Astrocyte (in vitro differentiated cells and primary cell): Measurements from ENCODE around the gene SERPINB11. TPM values are rescaled to one million over a fixed set of nuclear protein-coding genes. Genes with fewer than 3 reads are reported as not detected.
A peak's percentile ranks its signal among the peaks of the same experiment; 100 is the strongest.
"Not testable (repeated sequence)": the region's sequence is repeated elsewhere in the genome, so short reads cannot be mapped to it uniquely, and the experiment has no call there.

Experiments
- DNase-seq: peaks from one replicate; pipeline ENCODE4 v3.0.0-alpha.2; 2010; ENCODE audit warnings: low read depth
- FAIRE-seq: peaks from 2 replicates; lab custom pipeline; 2011; peaks lifted over from hg19 to GRCh38; lab: Jason Lieb, UNC
- H2AFZ ChIP-seq: 2 replicates; pipeline ENCODE4 v1.6.0; 2012; ENCODE audit warnings: low read depth, low read length, inconsistent platforms
- H3K27ac ChIP-seq: 2 replicates; pipeline ENCODE4 v1.5.1; 2011; ENCODE audit warnings: low read depth, low read length, inconsistent platforms
- H3K27me3 ChIP-seq: 2 replicates; pipeline ENCODE4 v1.6.0; 2011; ENCODE audit warnings: low read length, inconsistent platforms; ENCODE audit not compliant: insufficient read depth
- H3K36me3 ChIP-seq: 2 replicates; pipeline ENCODE4 v1.5.1; 2011; ENCODE audit warnings: low read length, inconsistent platforms; ENCODE audit not compliant: insufficient read depth
- H3K4me1 ChIP-seq: 2 replicates; pipeline ENCODE4 v1.5.1; 2011; ENCODE audit warnings: low read length, inconsistent platforms; ENCODE audit not compliant: insufficient read depth
- H3K4me2 ChIP-seq: 2 replicates; pipeline ENCODE4 v1.6.0; 2012; ENCODE audit warnings: low read length, inconsistent platforms
- H3K4me3 ChIP-seq: 2 replicates; pipeline ENCODE4 v1.5.1; 2011; ENCODE audit warnings: low read depth, mild to moderate bottlenecking, low read length, inconsistent platforms; ENCODE audit not compliant: insufficient read depth
- H3K79me2 ChIP-seq: 2 replicates; pipeline ENCODE4 v1.6.0; 2012; ENCODE audit warnings: mild to moderate bottlenecking, low read length, inconsistent platforms; ENCODE audit not compliant: insufficient read depth
- H3K9ac ChIP-seq: 2 replicates; pipeline ENCODE4 v1.6.0; 2012; ENCODE audit warnings: mild to moderate bottlenecking, low read length, inconsistent platforms
- H3K9me3 ChIP-seq: 2 replicates; pipeline ENCODE4 v1.5.1; 2012; ENCODE audit warnings: low read depth, mild to moderate bottlenecking, low read length, inconsistent platforms; ENCODE audit not compliant: insufficient read depth
- H4K20me1 ChIP-seq: 2 replicates; pipeline ENCODE4 v1.6.0; 2012; ENCODE audit warnings: low read length, inconsistent platforms; ENCODE audit not compliant: insufficient read depth
- H3K27ac Mint-ChIP-seq: one replicate; pipeline ENCODE4 v1.8.0; 2021; ENCODE audit warnings: mild to moderate bottlenecking, mixed read lengths; ENCODE audit not compliant: unreplicated experiment
- H3K27me3 Mint-ChIP-seq: one replicate; pipeline ENCODE4 v1.8.0; 2021; ENCODE audit warnings: low read depth, mixed read lengths; ENCODE audit not compliant: unreplicated experiment
- H3K36me3 Mint-ChIP-seq: one replicate; pipeline ENCODE4 v1.8.0; 2021; ENCODE audit warnings: low read depth, mixed read lengths; ENCODE audit not compliant: unreplicated experiment
- H3K4me1 Mint-ChIP-seq: one replicate; pipeline ENCODE4 v1.8.0; 2021; ENCODE audit warnings: low read depth, mixed read lengths; ENCODE audit not compliant: unreplicated experiment
- H3K4me3 Mint-ChIP-seq: one replicate; pipeline ENCODE4 v1.8.0; 2021; ENCODE audit warnings: mild to moderate bottlenecking, moderate library complexity, mixed read lengths; ENCODE audit not compliant: unreplicated experiment
- H3K9me3 Mint-ChIP-seq: one replicate; pipeline ENCODE4 v1.8.0; 2021; ENCODE audit warnings: mild to moderate bottlenecking, mixed read lengths; ENCODE audit not compliant: unreplicated experiment
- EZH2 ChIP-seq: IDR thresholded peaks from 2 replicates; pipeline ENCODE4 v1.6.1; 2012; ENCODE audit warnings: mild to moderate bottlenecking, low read length, inconsistent platforms; ENCODE audit not compliant: insufficient read depth
- total RNA-seq: library from RNA; stranded (reverse); gene quantifications from 2 replicates; pipeline ENCODE4 v1.2.1, GENCODE V29; 2021
- TF ChIP-seq, protein P1 (sequence below): IDR thresholded peaks from 2 replicates; pipeline ENCODE4 v1.5.1; 2011; ENCODE audit warnings: low read depth, mild to moderate bottlenecking, inconsistent platforms, low read length, moderate library complexity; ENCODE audit not compliant: insufficient read depth

Gene SERPINB11
- total RNA-seq, 1 donor from 2014 or later = not detected

DNA sequence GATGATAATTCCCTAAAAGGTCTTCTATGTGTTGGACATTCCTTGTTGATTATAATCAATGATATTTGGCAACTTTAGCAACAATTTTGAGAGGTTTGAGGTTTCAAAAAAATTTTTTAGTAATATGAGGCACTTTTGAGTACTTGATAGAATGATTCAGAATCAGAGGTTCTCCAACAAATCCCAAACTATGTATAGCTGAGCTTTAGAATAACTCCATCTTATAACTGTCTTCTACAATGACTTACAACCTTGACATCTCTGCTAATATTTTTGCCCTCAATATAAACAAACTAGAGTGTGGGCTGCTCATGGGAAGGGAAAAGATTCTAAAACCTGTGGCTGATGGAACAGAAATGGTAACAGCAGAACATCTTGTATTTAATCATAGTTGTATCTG lies 50.9 kb downstream of the SERPINB11 start:
- no peaks in the 10 kb centered on the region for H3K27me3 ChIP-seq
- H3K27me3 Mint-ChIP-seq = no peaks in the 10 kb centered on the region
- H3K79me2 ChIP-seq = no peaks in the 10 kb centered on the region
- no peaks in the 10 kb centered on the region for H3K9me3 ChIP-seq
- H2AFZ ChIP-seq = no peak overlapping the region
- H3K36me3 Mint-ChIP-seq = no peaks in the 10 kb centered on the region
- H3K4me1 ChIP-seq = no peaks in the 10 kb centered on the region
- no peak overlapping the region for H3K4me2 ChIP-seq
- FAIRE-seq (no peak), DNase-seq (peak; percentile 13)
- TF ChIP-seq, protein P1, sequence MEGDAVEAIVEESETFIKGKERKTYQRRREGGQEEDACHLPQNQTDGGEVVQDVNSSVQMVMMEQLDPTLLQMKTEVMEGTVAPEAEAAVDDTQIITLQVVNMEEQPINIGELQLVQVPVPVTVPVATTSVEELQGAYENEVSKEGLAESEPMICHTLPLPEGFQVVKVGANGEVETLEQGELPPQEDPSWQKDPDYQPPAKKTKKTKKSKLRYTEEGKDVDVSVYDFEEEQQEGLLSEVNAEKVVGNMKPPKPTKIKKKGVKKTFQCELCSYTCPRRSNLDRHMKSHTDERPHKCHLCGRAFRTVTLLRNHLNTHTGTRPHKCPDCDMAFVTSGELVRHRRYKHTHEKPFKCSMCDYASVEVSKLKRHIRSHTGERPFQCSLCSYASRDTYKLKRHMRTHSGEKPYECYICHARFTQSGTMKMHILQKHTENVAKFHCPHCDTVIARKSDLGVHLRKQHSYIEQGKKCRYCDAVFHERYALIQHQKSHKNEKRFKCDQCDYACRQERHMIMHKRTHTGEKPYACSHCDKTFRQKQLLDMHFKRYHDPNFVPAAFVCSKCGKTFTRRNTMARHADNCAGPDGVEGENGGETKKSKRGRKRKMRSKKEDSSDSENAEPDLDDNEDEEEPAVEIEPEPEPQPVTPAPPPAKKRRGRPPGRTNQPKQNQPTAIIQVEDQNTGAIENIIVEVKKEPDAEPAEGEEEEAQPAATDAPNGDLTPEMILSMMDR = no peak
- TF ChIP-seq EZH2 = no peak
- H3K9me3 Mint-ChIP-seq = no peaks in the 10 kb centered on the region
- H3K27ac ChIP-seq = no peak overlapping the region
- no peak overlapping the region for H3K4me3 ChIP-seq
- H3K9ac ChIP-seq = no peak overlapping the region
- H3K4me1 Mint-ChIP-seq = no peaks in the 10 kb centered on the region
- H3K36me3 ChIP-seq = no peaks in the 10 kb centered on the region
- no peaks in the 10 kb centered on the region for H4K20me1 ChIP-seq
- no peak overlapping the region for H3K4me3 Mint-ChIP-seq
- no peak overlapping the region for H3K27ac Mint-ChIP-seq

DNA sequence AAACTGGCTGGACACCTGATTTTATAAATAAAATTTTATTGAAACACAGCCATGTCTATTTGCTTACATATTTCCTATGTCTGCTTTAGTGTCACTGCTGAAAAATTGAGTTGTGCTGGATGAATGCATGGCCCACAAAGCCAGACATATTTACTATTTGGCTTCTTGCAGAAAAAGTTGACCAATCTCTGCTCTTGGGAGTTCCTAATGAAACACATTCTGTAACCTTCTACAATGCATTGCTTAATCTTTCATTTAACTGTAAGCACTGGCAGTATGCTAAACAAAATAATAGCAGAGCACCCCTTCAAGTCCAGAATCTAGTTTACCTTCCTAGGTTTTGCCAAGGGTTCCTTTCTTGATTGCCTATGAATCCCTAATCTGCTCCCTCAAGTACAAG lies 54.8 kb downstream of the SERPINB11 start:
- H3K36me3 Mint-ChIP-seq = peaks cover 6% of the 10 kb centered on the region

DNA sequence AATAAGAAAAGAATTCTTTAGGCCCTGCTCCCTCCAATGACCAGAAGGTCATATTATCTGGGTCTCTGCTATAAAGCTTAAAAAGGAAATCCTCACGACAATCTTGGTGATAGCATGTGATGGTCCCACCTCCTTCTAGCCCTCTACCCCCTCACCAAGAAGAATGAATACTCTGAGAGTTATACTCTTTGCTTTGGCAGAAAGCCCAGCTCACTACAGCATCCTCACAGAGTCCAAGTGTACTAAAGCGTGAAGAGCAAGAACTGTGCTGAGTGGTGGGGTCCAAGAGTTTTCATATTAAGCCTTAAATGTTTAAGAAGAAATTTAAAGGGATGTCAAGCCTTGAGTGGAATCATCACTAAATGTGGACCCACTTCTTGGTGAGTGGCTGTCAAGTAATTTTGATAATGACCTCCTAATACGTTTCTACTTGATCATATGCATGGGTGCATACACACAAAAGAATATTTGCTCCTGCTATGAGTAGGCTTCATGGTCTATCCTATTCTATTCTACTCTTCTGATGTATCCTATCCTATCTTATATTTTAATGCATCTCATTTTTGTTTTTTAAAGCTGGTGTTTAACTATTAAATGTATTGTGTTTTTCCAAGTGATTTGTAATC lies 56.0 kb downstream of the SERPINB11 start:
- FAIRE-seq (no peak), DNase-seq (peak; percentile 8)
- H3K79me2 ChIP-seq = no peaks in the 10 kb centered on the region
- no peaks in the 10 kb centered on the region for H3K27me3 ChIP-seq
- no peak overlapping the region for H3K27ac ChIP-seq
- H4K20me1 ChIP-seq = no peaks in the 10 kb centered on the region
- Mint-ChIP-seq H3K27ac (no peak overlapping the region), H3K4me3 (no peak overlapping the region), H3K9me3 (peaks cover 13% of the 10 kb centered on the region), H3K27me3 (no peaks in the 10 kb centered on the region), H3K4me1 (no peaks in the 10 kb centered on the region), H3K36me3 (peaks cover 6% of the 10 kb centered on the region)
- TF ChIP-seq, protein P1 = no peak
- no peak for TF ChIP-seq EZH2
- H3K4me3 ChIP-seq = no peak overlapping the region
- H3K9me3 ChIP-seq = no peaks in the 10 kb centered on the region
- H3K9ac ChIP-seq = no peak overlapping the region
- no peak overlapping the region for H2AFZ ChIP-seq
- no peaks in the 10 kb centered on the region for H3K36me3 ChIP-seq
- no peak overlapping the region for H3K4me2 ChIP-seq
- peaks cover 7% of the 10 kb centered on the region for H3K4me1 ChIP-seq

More for the DNA sequence above, 54.8 kb downstream of the SERPINB11 start:
- Histone ChIP-seq H3K4me2 (no peak overlapping the region), H3K9ac (no peak overlapping the region), H3K36me3 (no peaks in the 10 kb centered on the region), H3K27ac (no peak overlapping the region), H3K4me1 (peaks cover 7% of the 10 kb centered on the region), H3K9me3 (no peaks in the 10 kb centered on the region), H3K4me3 (no peak overlapping the region), H2AFZ (no peak overlapping the region), H3K27me3 (no peaks in the 10 kb centered on the region), H3K79me2 (no peaks in the 10 kb centered on the region), H4K20me1 (no peaks in the 10 kb centered on the region)
- DNase-seq (no peak), FAIRE-seq (no peak)
- Mint-ChIP-seq H3K27me3 (no peaks in the 10 kb centered on the region), H3K9me3 (peaks cover 13% of the 10 kb centered on the region), H3K4me3 (no peak overlapping the region), H3K4me1 (no peaks in the 10 kb centered on the region), H3K27ac (no peak overlapping the region)
- TF ChIP-seq, protein P1 = no peak

DNA sequence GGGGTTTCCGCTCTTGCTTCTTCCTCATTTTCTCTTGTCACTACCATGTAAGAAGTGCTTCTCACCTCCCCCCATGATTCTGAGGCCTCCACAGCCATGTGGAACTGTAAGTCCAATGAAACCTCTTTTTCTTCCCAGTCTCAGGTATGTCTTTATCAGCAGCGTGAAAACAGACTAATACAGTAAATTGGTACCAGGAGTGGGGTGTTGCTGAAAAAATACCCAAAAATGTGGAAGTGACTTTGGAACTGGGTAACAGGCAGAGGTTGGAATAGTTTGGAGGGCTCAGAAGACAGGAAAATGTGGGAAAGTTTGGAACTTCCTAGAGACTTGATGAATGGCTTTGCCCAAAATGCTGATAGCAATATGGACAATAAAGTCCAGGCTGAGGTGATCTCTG lies 57.0 kb downstream of the SERPINB11 start:
- H3K4me3 Mint-ChIP-seq, H3K4me2 ChIP-seq, H3K27me3 Mint-ChIP-seq, H3K4me1 Mint-ChIP-seq, H3K36me3 Mint-ChIP-seq, H3K36me3 ChIP-seq, H3K27ac Mint-ChIP-seq, H3K4me1 ChIP-seq, H3K9me3 ChIP-seq, H3K4me3 ChIP-seq, H3K27ac ChIP-seq, H4K20me1 ChIP-seq, H3K79me2 ChIP-seq, H2AFZ ChIP-seq, H3K27me3 ChIP-seq, FAIRE-seq, H3K9ac ChIP-seq, DNase-seq: not testable (repeated sequence)
- H3K9me3 Mint-ChIP-seq = peaks cover 13% of the 10 kb centered on the region
